Ovary (tissue), 3 donors: ENCODE measurements around the gene CRACR2A.

Experiments used
- CTCF ChIP-seq, 3 donors: fragments of 450-650 bp in 2 of 3; fragments of 200-600 bp in 1 of 3; IDR thresholded peaks; one replicate each; pipeline versions ENCODE4 v1.5.1 to v1.8.0; 2016 to 2022; ENCODE audit warnings: antibody characterized with exemption in 3 of 3, mild to moderate bottlenecking in 1 of 3
- EP300 ChIP-seq: sonication (generic); formaldehyde crosslinking; IDR thresholded peaks from one replicate; pipeline ENCODE4 v1.6.1; 2017; ENCODE audit warnings: antibody characterized with exemption
- POLR2A ChIP-seq: fragments of 450-650 bp; IDR thresholded peaks from one replicate; pipeline ENCODE4 v1.6.1; 2017; ENCODE audit warnings: antibody characterized with exemption, mild to moderate bottlenecking, moderate library complexity
- donor health status: DM: no; HTN: no; CAD: no.

- TF ChIP-seq CTCF (IDR thresholded peaks at IDR 0.05) = no peak
- no peak for TF ChIP-seq POLR2A
- no peak for TF ChIP-seq EP300
Measured at GRCh38 chr12:3632754-3633153, 120.2 kb downstream of the CRACR2A start.
